HG02884 (cell line): ENCODE measurements around the gene SRD5A1.

ENCODE experiments used
- ATAC-seq: cut with Tn5 transposase; IDR thresholded peaks from one replicate; pipeline ENCODE4 v1.9.1; 2021; ENCODE audit warnings: mild to moderate bottlenecking, moderate library complexity; ENCODE audit not compliant: unreplicated experiment

The SRD5A1 gene

GRCh38 chr5:6632888-6633468 lies at the start of gene SRD5A1, which contains the start of gene NSUN2:
Gene SRD5A1 (plus strand): TSS chr5:6633440. CDS start chr5:6633577, 137 bp downstream.
Gene NSUN2 (minus strand): TSS chr5:6633044. CDS start chr5:6632979, 65 bp downstream.
- peak; percentile 85 for ATAC-seq

GRCh38 chr5:6584101-6584645 lies 49.1 kb upstream of the SRD5A1 start:
- no peak for ATAC-seq

- ATAC-seq, result no peak
Measured at GRCh38 chr5:6584727-6585126, 48.5 kb upstream of the SRD5A1 start.

- no peak for ATAC-seq
Measured at GRCh38 chr5:6585168-6585567, 48.1 kb upstream of the SRD5A1 start.

- ATAC-seq, result no peak
Measured at GRCh38 chr5:6585939-6586646, 47.1 kb upstream of the SRD5A1 start.

GRCh38 chr5:6586647-6587042 lies 46.6 kb upstream of the SRD5A1 start:
- no peak for ATAC-seq

- ATAC-seq, result no peak
Measured at GRCh38 chr5:6587171-6587570, 46.1 kb upstream of the SRD5A1 start.

- no peak for ATAC-seq
Measured at GRCh38 chr5:6590581-6590980, 42.7 kb upstream of the SRD5A1 start.

- ATAC-seq, result no peak
Measured at GRCh38 chr5:6591671-6592288, 41.5 kb upstream of the SRD5A1 start.

GRCh38 chr5:6592601-6593000 lies 40.6 kb upstream of the SRD5A1 start:
- no peak for ATAC-seq

- ATAC-seq, result no peak
Measured at GRCh38 chr5:6593148-6594016, 39.9 kb upstream of the SRD5A1 start.

- no peak for ATAC-seq
Measured at GRCh38 chr5:6594066-6594465, 39.2 kb upstream of the SRD5A1 start.

GRCh38 chr5:6595405-6595804 lies 37.8 kb upstream of the SRD5A1 start:
- no peak for ATAC-seq

- no peak for ATAC-seq
Measured at GRCh38 chr5:6596388-6596787, 36.9 kb upstream of the SRD5A1 start.

- no peak for ATAC-seq
Measured at GRCh38 chr5:6597557-6597956, 35.7 kb upstream of the SRD5A1 start.

- no peak for ATAC-seq
Measured at GRCh38 chr5:6598351-6598900, 34.8 kb upstream of the SRD5A1 start.

- ATAC-seq, result no peak
Measured at GRCh38 chr5:6599739-6600138, 33.5 kb upstream of the SRD5A1 start.

GRCh38 chr5:6601271-6601670 lies 32.0 kb upstream of the SRD5A1 start:
- no peak for ATAC-seq

GRCh38 chr5:6601816-6602215 lies 31.4 kb upstream of the SRD5A1 start:
- no peak for ATAC-seq

GRCh38 chr5:6602441-6602840 lies 30.8 kb upstream of the SRD5A1 start:
- no peak for ATAC-seq

GRCh38 chr5:6603643-6604042 lies 29.6 kb upstream of the SRD5A1 start:
- ATAC-seq, result no peak
